T47D (cell line): ENCODE results near the gene TUBD1.
"Not testable (repeated sequence)": the region's sequence is repeated elsewhere in the genome, so short reads cannot be mapped to it uniquely, and the experiment has no call there.

Experiments
- DNase-seq, 2 experiments: peaks; one replicate each; pipeline versions ENCODE4 v3.0.0 to v3.0.0-alpha.2; 2011 to 2012; ENCODE audit warnings: low read depth in 1 of 2, low spot score in 1 of 2
- JUND ChIP-seq: IDR thresholded peaks from 2 replicates; pipeline ENCODE4 v1.6.1; 2012; ENCODE audit warnings: low read depth
- in situ Hi-C: cut with HindIII; loops from 2 replicates; pipeline ENCODE4 v1.10.0; 2016; ENCODE audit warnings: low sequenced_read_pairs, low pct_unique_long_range_greater_than_20kb

Gene TUBD1

DNA sequence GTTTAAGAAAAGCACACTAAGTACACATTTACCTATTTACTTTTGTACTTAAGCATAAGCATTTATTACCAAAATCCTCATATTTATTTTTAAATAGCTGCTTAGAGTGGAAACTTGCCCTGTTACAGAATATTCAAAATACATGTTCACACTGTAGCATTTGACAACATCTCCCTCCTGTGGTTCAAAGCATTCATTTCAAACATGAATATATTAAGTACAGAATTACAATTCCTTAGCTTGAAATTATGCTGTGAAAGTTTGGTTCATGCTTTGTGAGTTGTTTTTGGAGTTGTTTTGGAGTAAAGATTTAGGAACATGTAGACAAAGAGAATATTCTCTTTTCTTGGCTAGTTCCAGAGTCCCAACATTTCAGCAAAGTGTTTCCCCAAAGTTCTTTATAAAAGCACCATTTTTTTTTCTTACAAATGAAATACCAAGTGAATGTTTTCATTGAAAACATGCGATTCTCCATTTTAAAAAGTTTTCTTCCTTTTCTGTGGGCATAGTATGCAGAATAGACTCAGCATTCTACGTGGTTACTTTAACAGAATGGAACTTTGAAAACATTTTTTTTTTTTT is 33.2 kb downstream of the TUBD1 start:
- no peak for TF ChIP-seq JUND
- in situ Hi-C loops: no loop called here
- peak in 1 of 2 experiments; percentile 82 for DNase-seq

DNA sequence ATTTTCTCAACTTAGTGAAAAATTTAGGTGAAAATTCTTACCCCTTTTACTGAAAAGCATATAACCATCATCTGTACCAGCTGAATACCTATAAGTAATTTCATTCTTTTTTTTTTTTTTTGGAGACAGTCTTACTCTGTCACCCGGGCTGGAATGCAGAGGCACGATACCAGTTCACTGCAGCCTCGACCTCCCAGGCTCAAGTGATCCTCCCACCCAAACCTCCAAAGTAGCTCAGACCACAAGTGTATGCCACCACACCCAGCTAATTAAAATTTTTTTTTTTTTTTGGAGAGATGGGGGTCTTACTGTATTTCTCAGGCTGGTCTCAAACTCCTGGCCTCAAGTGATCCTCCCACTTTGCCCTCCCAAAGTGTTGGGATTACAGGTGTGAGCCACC is 33.8 kb downstream of the TUBD1 start:
- no peak for TF ChIP-seq JUND
- in situ Hi-C loops: no loop called here
- no peak for DNase-seq

DNA sequence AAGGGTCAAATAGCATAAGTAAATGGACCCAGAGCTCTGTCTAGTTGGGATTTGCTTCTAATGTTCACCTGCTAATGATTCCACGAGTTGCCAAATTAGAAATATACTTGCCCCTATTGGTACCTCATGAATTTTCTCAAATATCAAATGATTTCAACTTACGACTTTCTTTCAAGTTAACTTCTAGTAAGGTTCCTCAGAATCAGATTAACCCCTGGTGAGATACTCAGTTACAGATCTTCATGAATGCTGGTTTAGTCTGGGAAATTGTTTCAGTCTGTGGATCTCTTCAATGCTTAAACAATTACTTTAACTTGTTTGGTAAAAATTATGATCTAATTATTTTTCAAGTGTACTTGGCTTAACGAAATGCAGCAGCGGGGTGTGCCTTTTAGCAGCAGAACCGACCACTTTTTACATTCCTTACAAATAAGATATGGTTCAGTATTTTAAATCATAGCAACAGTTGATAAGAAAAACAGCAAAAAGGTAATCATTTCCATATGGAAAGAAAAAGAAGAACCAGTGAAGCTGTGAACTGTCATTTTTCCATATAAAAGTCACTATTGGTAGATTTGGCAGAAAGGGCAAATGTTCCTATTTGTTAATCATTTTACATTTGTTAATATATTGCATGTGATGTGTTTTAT is 34.5 kb downstream of the TUBD1 start:
- in situ Hi-C loops: no loop called here
- no peak for DNase-seq
- TF ChIP-seq JUND: no peak

DNA sequence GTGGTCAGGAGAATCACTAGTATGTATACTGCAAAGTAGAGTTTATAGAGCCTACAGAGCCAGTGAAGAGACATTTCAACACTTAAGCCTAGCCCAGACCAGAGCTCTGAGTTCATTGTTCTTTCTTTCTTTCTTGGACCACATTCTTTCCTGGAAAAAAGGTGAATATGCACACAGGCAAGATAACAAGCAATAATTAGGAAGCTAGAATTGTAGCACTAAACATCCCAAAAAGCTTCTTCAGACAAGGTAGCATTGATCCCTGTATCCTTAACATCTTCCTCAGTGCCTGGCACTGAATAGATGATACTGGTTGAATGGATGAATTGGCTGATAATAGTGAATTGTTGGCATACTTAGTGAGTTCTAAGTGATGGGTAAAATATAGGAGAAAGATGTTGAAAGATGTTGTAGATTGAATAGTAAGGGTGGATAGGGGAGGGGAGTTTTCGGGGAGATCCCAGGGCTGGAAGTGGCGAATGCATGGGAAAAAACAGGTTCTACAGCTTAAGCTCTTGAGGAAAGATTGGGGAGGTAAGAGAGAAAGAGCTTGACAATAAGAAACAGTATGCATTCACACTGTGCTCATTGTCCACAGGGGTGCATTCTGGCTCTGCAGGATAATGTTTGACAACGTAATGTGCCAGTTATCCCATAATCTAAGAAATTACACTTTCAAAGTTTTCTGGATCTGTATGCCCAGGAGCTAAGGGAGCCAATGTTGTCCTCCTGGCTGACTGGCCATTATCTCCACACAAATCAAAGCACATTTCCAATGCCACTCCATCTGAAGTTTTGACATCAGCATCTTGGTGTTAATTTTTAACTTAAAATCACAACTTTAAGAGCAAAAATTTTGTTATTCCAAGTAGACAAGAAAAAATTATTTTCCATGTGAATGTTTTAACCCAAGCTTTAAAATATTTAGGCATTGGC is 35.6 kb downstream of the TUBD1 start:
- peak in 1 of 2 experiments; percentile 82 for DNase-seq
- peak; percentile 9; the same call in 1 of the 2 replicates for TF ChIP-seq JUND
- in situ Hi-C loops: no loop called here

DNA sequence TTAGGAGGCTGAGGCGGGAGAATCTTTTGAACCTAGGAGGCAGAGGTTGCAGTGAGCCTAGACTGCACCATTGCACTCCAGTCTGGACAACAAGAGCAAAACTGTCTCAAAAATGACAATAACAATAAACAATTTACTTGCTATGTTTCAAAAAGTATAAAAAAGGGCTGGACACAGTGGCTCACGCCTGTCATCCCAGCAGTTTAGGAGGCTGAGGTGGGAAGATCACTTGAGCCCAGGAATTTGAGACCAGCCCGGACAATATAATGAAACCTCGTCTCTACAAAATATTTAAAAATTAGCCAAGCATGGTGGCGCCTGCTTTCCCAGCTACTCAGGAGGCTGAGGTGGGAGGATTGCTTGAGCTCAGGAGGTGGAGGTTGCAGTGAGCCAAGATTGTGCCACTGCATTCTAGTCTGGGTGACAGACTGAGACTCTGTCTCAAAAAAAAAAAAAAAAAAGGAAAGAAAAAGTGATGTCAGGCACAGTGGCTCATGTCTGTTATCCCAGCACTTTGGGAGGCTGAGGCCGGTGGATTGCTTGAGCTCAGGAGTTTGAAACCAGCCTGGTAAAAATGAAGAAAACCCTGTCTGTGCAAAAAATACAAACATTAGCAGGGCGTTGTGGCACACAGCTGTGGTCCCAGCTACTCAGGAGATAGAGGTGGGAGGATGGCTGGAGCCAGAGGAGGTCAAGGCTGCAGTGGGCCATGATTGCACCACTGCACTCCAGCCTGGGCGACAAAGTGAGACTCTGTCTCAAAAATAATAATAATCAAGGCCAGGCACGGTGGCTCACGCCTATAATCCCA is 38.6 kb downstream of the TUBD1 start:
- DNase-seq, in situ Hi-C loops: not testable (repeated sequence)

DNA sequence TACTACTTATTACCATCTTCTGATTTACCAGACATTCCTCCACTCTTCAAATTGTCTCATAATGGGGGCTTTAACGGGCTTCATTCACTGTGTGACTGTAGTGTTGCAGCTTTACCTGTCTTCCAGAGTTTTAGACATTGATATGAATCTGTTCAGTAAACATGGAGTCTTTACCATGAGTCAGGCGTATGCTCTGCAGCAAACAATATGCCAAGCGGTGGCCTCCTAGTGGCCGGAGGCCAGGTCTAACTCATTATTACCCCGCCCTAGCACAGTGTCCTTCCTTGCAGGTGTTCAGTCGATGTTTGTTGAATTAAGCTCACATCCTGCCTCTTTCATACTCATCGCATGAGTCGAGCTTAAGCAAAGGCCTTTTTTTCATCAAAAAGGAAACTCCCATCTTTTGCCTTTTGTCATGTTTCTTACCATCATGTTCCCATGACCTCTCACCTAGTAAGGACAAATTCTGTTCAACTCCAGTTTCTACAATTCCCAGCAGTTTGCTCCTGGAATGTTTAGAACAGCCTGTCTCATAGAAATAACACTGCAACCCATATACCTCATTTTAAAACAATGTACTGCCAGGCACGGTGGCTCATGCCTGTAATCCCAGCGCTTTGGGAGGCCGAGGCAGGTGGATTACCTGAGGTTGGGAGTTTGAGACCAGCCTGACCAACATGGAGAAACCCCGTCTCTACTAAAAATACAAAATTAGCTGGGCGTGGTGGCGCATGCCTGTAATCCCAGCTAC is 39.4 kb downstream of the TUBD1 start:
- peak in 1 of 2 experiments; percentile 98 for DNase-seq
- in situ Hi-C loops: no loop called here
- TF ChIP-seq JUND: 0 out of 2 replicates have a peak, but pooled peaks have one; percentile 21

DNA sequence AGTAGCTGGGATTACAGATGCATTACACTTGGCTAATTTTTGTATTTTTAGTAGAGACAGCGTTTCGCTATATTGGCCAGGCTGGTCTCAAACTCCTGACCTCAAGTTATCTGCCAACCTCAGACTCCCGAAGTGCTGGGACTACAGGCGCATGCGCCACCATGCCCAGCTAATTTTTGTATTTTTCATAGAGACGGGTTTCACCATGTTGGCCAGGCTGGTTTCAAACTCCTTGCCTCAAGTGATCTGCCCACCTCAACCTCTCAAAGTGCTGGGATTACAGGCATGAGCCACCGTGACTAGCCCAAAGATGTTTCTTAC is 39.9 kb downstream of the TUBD1 start:
- in situ Hi-C loops: not testable (repeated sequence)

DNA sequence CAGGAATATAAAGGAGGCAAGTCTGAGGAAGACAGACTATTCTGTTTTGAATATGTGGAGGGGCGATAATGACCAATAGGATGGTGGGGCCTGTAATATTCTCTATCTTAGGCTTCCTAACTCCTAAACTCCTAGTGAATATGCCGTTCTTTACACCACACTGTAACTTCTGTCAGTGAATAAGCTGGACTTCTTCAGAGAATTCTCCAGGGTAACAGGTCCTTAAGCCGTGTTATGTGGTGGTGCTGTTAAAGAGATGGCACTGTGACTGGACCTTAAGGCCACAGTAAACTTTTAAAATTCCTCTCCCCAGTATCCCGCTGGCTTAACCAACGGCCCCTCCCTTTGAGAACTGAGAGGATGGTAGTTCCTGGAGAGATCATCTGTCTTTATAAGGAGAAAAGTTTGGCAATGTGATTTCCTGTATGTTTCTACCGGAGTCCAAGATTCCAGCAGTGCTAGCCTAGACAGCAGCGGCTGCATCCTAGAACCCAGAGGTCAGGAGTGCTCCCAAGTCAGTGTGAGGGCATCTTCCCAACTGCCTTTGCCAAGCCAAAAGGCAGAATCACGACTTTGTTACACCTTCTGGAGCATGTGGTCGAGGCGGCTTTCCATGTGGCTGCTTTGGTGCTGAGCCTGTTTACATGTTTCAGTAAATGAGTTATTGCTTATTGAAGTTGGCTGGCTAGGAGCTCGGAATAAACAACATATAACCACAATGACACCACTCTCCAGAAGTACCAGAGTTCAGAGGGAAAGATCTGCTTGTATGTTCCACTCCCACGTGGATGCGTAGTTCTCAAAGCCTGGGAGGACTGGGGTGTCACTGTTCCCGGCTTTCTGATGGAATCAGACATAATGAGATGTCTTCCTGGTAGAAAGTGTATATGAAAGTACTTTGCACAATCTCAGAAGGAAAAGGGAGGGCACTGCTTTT is 41.0 kb downstream of the TUBD1 start:
- DNase-seq: peak in 1 of 2 experiments; percentile 92
- no peak for TF ChIP-seq JUND
- in situ Hi-C loops: no loop called here

More for the DNA sequence above, 39.9 kb downstream of the TUBD1 start:
- DNase-seq: not testable (repeated sequence)

DNA sequence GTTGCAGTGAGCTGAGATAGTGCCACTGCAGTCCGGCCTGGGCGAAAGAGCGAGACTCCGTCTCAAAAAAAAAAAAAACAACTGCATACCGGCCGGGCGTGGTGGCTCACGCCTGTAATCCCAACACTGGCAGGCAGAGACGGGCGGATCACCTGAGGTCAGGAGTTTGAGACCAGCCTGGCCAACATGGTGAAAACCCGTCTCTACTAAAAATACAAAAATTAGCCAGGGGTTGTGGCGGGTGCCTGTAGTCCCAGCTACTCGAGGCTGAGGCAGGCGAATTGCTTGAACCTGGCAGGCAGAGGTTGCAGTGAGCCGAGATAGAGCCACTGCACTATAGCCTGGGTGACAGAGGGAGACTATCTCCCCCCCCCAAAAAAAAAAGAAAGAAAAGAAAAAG is 42.4 kb downstream of the TUBD1 start:
- DNase-seq, in situ Hi-C loops: not testable (repeated sequence)

DNA sequence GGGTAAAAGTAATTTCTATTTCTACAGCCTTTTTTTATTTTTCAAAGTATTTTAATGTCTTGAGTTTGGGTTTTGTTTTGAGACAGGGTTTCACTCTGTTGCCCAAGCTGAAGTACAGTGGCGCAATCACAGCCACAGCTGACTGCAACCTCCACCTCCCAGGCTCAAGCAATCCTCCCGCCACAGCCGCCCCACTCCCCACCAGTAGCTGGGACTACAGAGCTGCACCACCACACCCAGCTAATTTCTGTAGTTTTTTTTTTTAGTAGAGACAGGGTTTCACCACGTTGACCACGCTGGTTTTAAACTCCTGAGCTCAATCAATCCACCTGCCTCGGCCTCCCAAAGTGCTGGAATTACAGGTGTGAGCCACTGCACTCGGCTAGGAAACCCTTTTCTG is 44.0 kb downstream of the TUBD1 start:
- DNase-seq: no peak
- no peak for TF ChIP-seq JUND
- in situ Hi-C loops: no loop called here

DNA sequence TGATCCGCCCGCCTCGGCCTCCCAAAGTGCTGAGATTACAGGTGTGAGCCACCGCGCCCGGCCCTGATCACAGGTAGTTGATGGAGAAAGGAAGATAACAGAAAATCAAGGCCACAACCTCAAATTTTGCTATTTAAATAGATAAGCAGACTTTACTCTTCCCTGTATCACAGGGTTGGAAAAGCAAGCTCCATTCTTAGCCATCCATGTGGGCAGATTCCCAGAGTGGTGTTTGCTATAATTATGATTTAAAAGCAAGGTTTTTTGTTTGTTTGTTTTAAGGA is 44.4 kb downstream of the TUBD1 start:
- no peak for TF ChIP-seq JUND
- DNase-seq: no peak
- in situ Hi-C loops: no loop called here
